GM21528 (cell line): Measurements from ENCODE around the gene KLF13.
A peak's percentile ranks its signal among the peaks of the same experiment; 100 is the strongest.

Source experiments
- ATAC-seq: cut with Tn5 transposase; IDR thresholded peaks from one replicate; pipeline ENCODE4 v1.9.1; 2021; ENCODE audit warnings: mild to moderate bottlenecking, moderate library complexity; ENCODE audit not compliant: unreplicated experiment, low FRiP score

The KLF13 gene

GRCh38 chr15:31330836-31331235 lies 4.2 kb downstream of the KLF13 start:
- no peak for ATAC-seq

GRCh38 chr15:31331389-31331788 lies 4.8 kb downstream of the KLF13 start:
- ATAC-seq = no peak

GRCh38 chr15:31332020-31332680 lies 5.5 kb downstream of the KLF13 start:
- no peak for ATAC-seq

- no peak for ATAC-seq
Measured at GRCh38 chr15:31332681-31333071, 6.0 kb downstream of the KLF13 start.

GRCh38 chr15:31333119-31333518 lies 6.5 kb downstream of the KLF13 start:
- no peak for ATAC-seq

- ATAC-seq = no peak
Measured at GRCh38 chr15:31333820-31334219, 7.2 kb downstream of the KLF13 start.

GRCh38 chr15:31335989-31336592 lies 9.5 kb downstream of the KLF13 start:
- no peak for ATAC-seq

GRCh38 chr15:31336593-31337295 lies 10.1 kb downstream of the KLF13 start:
- ATAC-seq = no peak

GRCh38 chr15:31337352-31338031 lies 10.9 kb downstream of the KLF13 start:
- no peak for ATAC-seq

- peak; percentile 51 for ATAC-seq
Measured at GRCh38 chr15:31338318-31338878, 11.8 kb downstream of the KLF13 start.

- ATAC-seq = peak; percentile 56
Measured at GRCh38 chr15:31338879-31339557, 12.4 kb downstream of the KLF13 start.

- no peak for ATAC-seq
Measured at GRCh38 chr15:31339558-31339895, 12.9 kb downstream of the KLF13 start.

GRCh38 chr15:31340047-31340446 lies 13.4 kb downstream of the KLF13 start:
- no peak for ATAC-seq

- no peak for ATAC-seq
Measured at GRCh38 chr15:31340592-31340991, 14.0 kb downstream of the KLF13 start.

GRCh38 chr15:31341071-31341470 lies 14.4 kb downstream of the KLF13 start:
- no peak for ATAC-seq

GRCh38 chr15:31341496-31342195 lies 15.0 kb downstream of the KLF13 start:
- ATAC-seq = no peak

- ATAC-seq = no peak
Measured at GRCh38 chr15:31342381-31342780, 15.7 kb downstream of the KLF13 start.

GRCh38 chr15:31342781-31343626 lies 16.4 kb downstream of the KLF13 start:
- ATAC-seq = no peak

GRCh38 chr15:31343831-31344230 lies 17.2 kb downstream of the KLF13 start:
- no peak for ATAC-seq
